Activated gamma-delta T cell treated with Interleukin-2 at 50 U/mL for 16 hours (primary cell): Measurements from ENCODE around the gene NUDC.
"Not testable (repeated sequence)": the region's sequence is repeated elsewhere in the genome, so short reads cannot be mapped to it uniquely, and the experiment has no call there.

Experiments
- DNase-seq: peaks from one replicate; pipeline ENCODE4 v3.0.0-alpha.2; 2020

Gene NUDC

GRCh38 chr1:26921540-26922430, at the start of gene NUDC:
Gene NUDC, plus strand, starts transcription at chr1:26921743. Its CDS starts 106 bp downstream, at chr1:26921849.
- DNase-seq: peak; percentile 94

GRCh38 chr1:26873097-26873496, 48.4 kb upstream of the NUDC start:
- not testable (repeated sequence) for DNase-seq

- no peak for DNase-seq
These were observed 46.6 kb upstream of the NUDC start for GRCh38 chr1:26874896-26875295.

GRCh38 chr1:26877326-26877725, 44.2 kb upstream of the NUDC start:
- DNase-seq: no peak

- DNase-seq: no peak
These were observed 41.8 kb upstream of the NUDC start for GRCh38 chr1:26879793-26880192.

- DNase-seq: not testable (repeated sequence)
These were observed 39.9 kb upstream of the NUDC start for GRCh38 chr1:26881611-26882010.

- DNase-seq: no peak
These were observed 38.7 kb upstream of the NUDC start for GRCh38 chr1:26882696-26883463.

GRCh38 chr1:26887125-26887524, 34.4 kb upstream of the NUDC start:
- DNase-seq: no peak

GRCh38 chr1:26888231-26888630, 33.3 kb upstream of the NUDC start:
- DNase-seq: no peak

- DNase-seq: peak; percentile 72
These were observed 31.7 kb upstream of the NUDC start, which contains the start of gene GPN2 for GRCh38 chr1:26889551-26890466. Gene GPN2, minus strand, starts transcription at chr1:26890283. Its CDS starts 187 bp downstream, at chr1:26890096.

GRCh38 chr1:26890467-26890796, 31.1 kb upstream of the NUDC start:
- DNase-seq: no peak

- DNase-seq: no peak
These were observed 27.3 kb upstream of the NUDC start for GRCh38 chr1:26894263-26894662.

- no peak for DNase-seq
These were observed 24.2 kb upstream of the NUDC start for GRCh38 chr1:26897351-26897750.

GRCh38 chr1:26900001-26900814, 21.3 kb upstream of the NUDC start, which contains the start of gene GPATCH3:
Gene GPATCH3, minus strand, starts transcription at chr1:26900467. Its CDS starts 25 bp downstream, at chr1:26900442.
- peak; percentile 86 for DNase-seq

GRCh38 chr1:26900815-26901511, 20.6 kb upstream of the NUDC start:
- DNase-seq: no peak

- DNase-seq: no peak
These were observed 14.2 kb upstream of the NUDC start for GRCh38 chr1:26907071-26907917.

GRCh38 chr1:26909951-26910342, 11.6 kb upstream of the NUDC start:
- no peak for DNase-seq

GRCh38 chr1:26910343-26911160, 11.0 kb upstream of the NUDC start:
- DNase-seq: no peak
